PFSK-1 (cell line): ENCODE results near the gene CFAP20. TPM values are rescaled to one million over a fixed set of nuclear protein-coding genes. Genes with fewer than 3 reads are reported as not detected.

ENCODE experiments used
- FOXP2 ChIP-seq: optimal IDR thresholded peaks from 2 replicates; pipeline ENCODE3; 2011; ENCODE audit warnings: borderline replicate concordance, control low read depth, inconsistent platforms; ENCODE audit not compliant: insufficient read depth; ENCODE audit errors: extremely low read length, extremely low read depth
- POLR2AphosphoS5 ChIP-seq: IDR thresholded peaks from 2 replicates; pipeline ENCODE4 v1.6.1; 2012; ENCODE audit warnings: low read depth, mild to moderate bottlenecking, control low read depth, low read length, moderate library complexity
- REST ChIP-seq, 2 experiments: IDR thresholded peaks; 2 replicates each; pipeline versions ENCODE4 v1.6.1 to v1.8.0; 2011 to 2012; ENCODE audit warnings: low read depth in 2 of 2, low read length in 2 of 2, control low read depth in 1 of 2, inconsistent platforms in 1 of 2, mild to moderate bottlenecking in 1 of 2, moderate library complexity in 1 of 2; ENCODE audit not compliant: insufficient read depth in 1 of 2
- SIN3A ChIP-seq: IDR thresholded peaks from 2 replicates; pipeline ENCODE4 v1.6.1; 2012; ENCODE audit warnings: mild to moderate bottlenecking, low read length, moderate library complexity, borderline replicate concordance; ENCODE audit not compliant: insufficient read depth
- TAF1 ChIP-seq: IDR thresholded peaks from 2 replicates; pipeline ENCODE4 v1.6.1; 2012; ENCODE audit warnings: low read length, control low read depth, borderline replicate concordance; ENCODE audit not compliant: insufficient read depth
- polyA plus RNA-seq: library from polyadenylated mRNA; unstranded; fragments of >200 nt; gene quantifications from one replicate; pipeline ENCODE4 v1.2.1, GENCODE V29; 2012; ENCODE audit warnings: low read depth, missing spikeins; ENCODE audit not compliant: insufficient read length

Gene CFAP20
- polyA plus RNA-seq, result 30.5 TPM

- peak; percentile 83; the same call in 1 of the 2 replicates for TF ChIP-seq TAF1
- peak; percentile 69 for TF ChIP-seq POLR2AphosphoS5
- TF ChIP-seq REST (IDR thresholded peaks at IDR 0.05; ENCODE audit: insufficient read depth in 1 of 2, low read depth in 2 of 2, low read length in 2 of 2), result 0 out of 4 replicates have a peak, but pooled peaks of 1 of the 2 experiments have one; percentile 11
- no peak; the same call in 1 of the 2 replicates for TF ChIP-seq SIN3A
- TF ChIP-seq FOXP2, result peak; percentile 50
Measured at GRCh38 chr16:58129097-58129936, at the start of gene CFAP20. Gene CFAP20 (minus strand): TSS chr16:58129381. CDS start chr16:58129115, 266 bp downstream.

- TF ChIP-seq SIN3A (no peak), REST (IDR thresholded peaks at IDR 0.05; ENCODE audit: insufficient read depth in 1 of 2, low read depth in 2 of 2, low read length in 2 of 2) (no peak), POLR2AphosphoS5 (no peak), FOXP2 (no peak), TAF1 (no peak)
Measured at GRCh38 chr16:58177353-58177710, 48.2 kb upstream of the CFAP20 start.

- TF ChIP-seq SIN3A, result no peak
- no peak for TF ChIP-seq TAF1
- no peak for TF ChIP-seq POLR2AphosphoS5
- TF ChIP-seq FOXP2, result no peak
Measured at GRCh38 chr16:58176608-58177352, 47.6 kb upstream of the CFAP20 start.

- TF ChIP-seq REST (IDR thresholded peaks at IDR 0.05; ENCODE audit: insufficient read depth in 1 of 2, low read depth in 2 of 2, low read length in 2 of 2), result no peak
Measured at GRCh38 chr16:58170223-58170622, 41.0 kb upstream of the CFAP20 start.

GRCh38 chr16:58160855-58161254 lies 31.7 kb upstream of the CFAP20 start:
- TF ChIP-seq REST (IDR thresholded peaks at IDR 0.05; ENCODE audit: insufficient read depth in 1 of 2, low read depth in 2 of 2, low read length in 2 of 2) (no peak), FOXP2 (no peak), POLR2AphosphoS5 (no peak), TAF1 (no peak), SIN3A (no peak)
